ENCODE results near the gene ZNF135. TPM values are rescaled to one million over a fixed set of nuclear protein-coding genes. Genes with fewer than 3 reads are reported as not detected.

The ZNF135 gene
- total RNA-seq, 1 donor from 2014 or later, result 6.3 TPM

DNA sequence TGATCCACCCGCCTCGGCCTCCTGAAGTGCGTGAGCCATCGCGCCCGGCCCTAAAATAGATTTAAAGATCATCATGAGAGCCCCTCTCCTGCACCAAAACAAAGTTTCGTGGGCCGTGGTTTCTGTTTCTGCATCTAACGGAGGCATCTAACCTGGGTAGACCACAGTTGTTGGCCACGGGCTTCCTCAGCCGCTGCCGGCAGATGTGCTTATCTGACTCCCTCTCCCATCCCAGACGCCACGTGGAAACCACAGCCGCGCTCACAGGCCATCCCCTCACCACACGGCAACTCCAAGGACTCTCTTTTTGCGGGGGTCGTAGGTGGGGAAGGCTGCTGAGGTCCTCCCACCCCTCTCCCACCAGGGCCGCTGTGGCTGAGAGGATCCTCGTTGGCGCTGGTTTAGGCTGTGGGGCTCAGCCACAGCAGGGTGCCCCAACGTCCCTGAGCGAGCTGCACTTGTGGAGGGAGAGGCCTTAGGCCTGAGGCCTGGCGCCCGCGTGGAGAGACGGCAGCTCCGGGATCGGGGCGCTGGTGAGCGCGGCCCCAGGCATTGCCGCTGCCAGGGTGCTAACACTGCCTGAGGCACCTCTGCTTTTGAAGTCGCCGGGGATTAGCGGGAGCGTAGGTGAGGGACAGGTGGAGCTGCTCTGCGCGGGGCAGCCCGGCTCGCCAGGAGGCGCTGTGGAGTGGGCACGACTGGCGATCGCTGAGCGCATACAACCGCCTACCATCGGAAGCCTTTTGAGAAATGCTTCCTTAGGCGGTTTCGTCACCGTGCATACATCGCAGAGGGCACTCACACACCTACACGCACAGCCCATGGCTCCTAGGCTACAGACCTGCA lies 16.4 kb upstream of the ZNF135 start:
- Mint-ChIP-seq H3K4me1 (peaks cover 7% of the 10 kb centered on the region), H3K27ac (ENCODE audit: unreplicated experiment) (no peak overlapping the region), H3K4me3 (no peak overlapping the region), H3K36me3 (ENCODE audit: low read depth) (peaks cover 10% of the 10 kb centered on the region), H3K9me3 (peaks cover 15% of the 10 kb centered on the region), H3K27me3 (ENCODE audit: low read depth) (no peaks in the 10 kb centered on the region)
- no peak for TF ChIP-seq CTCF (conservative IDR thresholded peaks at IDR 0.05)
- DNase-seq (ENCODE audit: low read depth, low spot score), result no peak

GRCh38 chr19:58044391-58044790 lies 14.7 kb upstream of the ZNF135 start:
- no peak overlapping the region for H3K4me3 Mint-ChIP-seq
- no peak overlapping the region for H3K27ac Mint-ChIP-seq (ENCODE audit: unreplicated experiment)
- no peaks in the 10 kb centered on the region for H3K27me3 Mint-ChIP-seq (ENCODE audit: low read depth)
- peaks cover 10% of the 10 kb centered on the region for H3K36me3 Mint-ChIP-seq (ENCODE audit: low read depth)
- H3K9me3 Mint-ChIP-seq, result peaks cover 22% of the 10 kb centered on the region
- no peak for DNase-seq (ENCODE audit: low read depth, low spot score)
- H3K4me1 Mint-ChIP-seq, result no peaks in the 10 kb centered on the region
- no peak for TF ChIP-seq CTCF (conservative IDR thresholded peaks at IDR 0.05)

DNA sequence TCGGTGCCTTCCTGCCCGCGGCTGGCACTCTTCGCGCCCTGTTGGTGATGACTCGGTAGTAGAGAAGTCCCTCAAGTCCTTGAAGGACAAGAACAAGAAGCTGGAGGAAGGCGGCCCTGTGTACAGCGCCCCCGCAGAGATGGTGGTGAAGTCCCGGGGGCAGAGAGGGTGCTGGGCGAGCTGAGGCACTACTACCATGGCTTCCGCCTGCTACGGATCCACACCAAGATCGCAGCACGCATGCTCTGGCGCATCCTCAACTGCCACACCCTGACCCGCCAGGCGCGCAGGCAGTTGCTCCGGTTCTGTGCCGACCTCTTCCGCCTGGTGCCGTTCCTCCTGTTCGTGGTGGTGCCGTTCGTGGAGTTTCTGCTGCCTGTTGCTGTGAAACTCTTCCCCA lies 14.2 kb upstream of the ZNF135 start:
- Mint-ChIP-seq H3K4me1 (no peaks in the 10 kb centered on the region), H3K9me3 (peaks cover 22% of the 10 kb centered on the region), H3K4me3 (no peak overlapping the region), H3K27me3 (ENCODE audit: low read depth) (no peaks in the 10 kb centered on the region), H3K27ac (ENCODE audit: unreplicated experiment) (no peak overlapping the region), H3K36me3 (ENCODE audit: low read depth) (peaks cover 10% of the 10 kb centered on the region)
- no peak for TF ChIP-seq CTCF (conservative IDR thresholded peaks at IDR 0.05)
- no peak for DNase-seq (ENCODE audit: low read depth, low spot score)

- Mint-ChIP-seq H3K27me3 (ENCODE audit: low read depth) (no peaks in the 10 kb centered on the region), H3K27ac (ENCODE audit: unreplicated experiment) (no peak overlapping the region), H3K4me3 (no peak overlapping the region), H3K9me3 (peaks cover 22% of the 10 kb centered on the region), H3K4me1 (no peaks in the 10 kb centered on the region), H3K36me3 (ENCODE audit: low read depth) (peaks cover 10% of the 10 kb centered on the region)
- no peak for TF ChIP-seq CTCF (conservative IDR thresholded peaks at IDR 0.05)
- no peak for DNase-seq (ENCODE audit: low read depth, low spot score)
These were observed 13.6 kb upstream of the ZNF135 start for GRCh38 chr19:58045411-58046050.

DNA sequence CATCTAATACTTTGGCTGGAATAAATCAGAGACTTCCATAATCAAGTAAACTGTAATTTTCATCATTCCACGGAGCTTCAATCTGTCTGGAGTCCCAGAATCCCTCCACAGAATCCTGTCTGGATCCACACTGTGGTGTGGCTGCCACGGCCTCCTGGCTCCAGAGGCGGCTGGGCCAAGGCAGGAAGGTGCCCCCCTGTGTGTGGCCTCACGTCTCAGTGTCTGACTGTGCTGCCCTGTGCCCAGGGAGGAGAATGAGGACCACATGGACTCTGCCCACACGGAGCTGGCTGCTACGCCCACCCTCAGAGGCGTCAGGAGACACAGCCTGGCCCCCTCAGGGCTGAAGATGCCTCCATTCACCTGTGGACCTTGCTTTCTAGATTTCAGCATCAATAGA lies 12.2 kb upstream of the ZNF135 start:
- TF ChIP-seq CTCF (conservative IDR thresholded peaks at IDR 0.05), result no peak
- Mint-ChIP-seq H3K27me3 (ENCODE audit: low read depth) (no peaks in the 10 kb centered on the region), H3K9me3 (peaks cover 17% of the 10 kb centered on the region), H3K4me1 (no peaks in the 10 kb centered on the region), H3K27ac (ENCODE audit: unreplicated experiment) (no peak overlapping the region), H3K36me3 (ENCODE audit: low read depth) (peaks cover 15% of the 10 kb centered on the region), H3K4me3 (no peak overlapping the region)
- DNase-seq (ENCODE audit: low read depth, low spot score), result no peak

All from neural crest cell (in vitro differentiated cells).